Heart left ventricle (tissue), 16 donors: ENCODE data around the gene CCDC68. TPM values are rescaled to one million over a fixed set of nuclear protein-coding genes. Genes with fewer than 3 reads are reported as not detected.

Experiments used
- ATAC-seq, 4 donors: fragments of 200-7000 bp; cut with Tn5 transposase; one replicate each; pipeline ENCODE4 v1.9.1; 2020 to 2022; ENCODE audit warnings: moderate library complexity in 4 of 4, mild to moderate bottlenecking in 3 of 4, moderate number of reproducible peaks in 1 of 4
- DNase-seq, 5 donors: peaks; one replicate each; pipeline ENCODE4 v3.0.0-alpha.2; 2020
- H3K27ac ChIP-seq, 12 donors: fragments of 200-600 bp; sonication (generic) in 4 of 12; one replicate each; pipeline versions ENCODE4 v1.5.0 to v1.8.0; 2016 to 2022; ENCODE audit warnings: mild to moderate bottlenecking in 2 of 12
- H3K27me3 ChIP-seq, 9 donors: fragments of 200-600 bp; sonication (generic) in 2 of 9; one replicate each; pipeline versions ENCODE4 v1.5.1 to v1.8.0; 2016 to 2022; ENCODE audit warnings: mild to moderate bottlenecking in 3 of 9
- H3K36me3 ChIP-seq, 9 donors: fragments of 200-600 bp; sonication (generic) in 2 of 9; one replicate each; pipeline versions ENCODE4 v1.5.0 to v1.8.0; 2018 to 2022; ENCODE audit warnings: mild to moderate bottlenecking in 2 of 9
- H3K4me1 ChIP-seq, 12 donors: fragments of 200-600 bp; sonication (generic) in 4 of 12; one replicate each; pipeline versions ENCODE4 v1.5.0 to v1.8.0; 2016 to 2022; ENCODE audit warnings: mild to moderate bottlenecking in 3 of 12
- H3K4me3 ChIP-seq, 12 donors: fragments of 200-600 bp; sonication (generic) in 4 of 12; one replicate each; pipeline versions ENCODE4 v1.5.0 to v1.8.0; 2017 to 2022; ENCODE audit warnings: mild to moderate bottlenecking in 9 of 12, moderate library complexity in 4 of 12
- H3K9me3 ChIP-seq, 12 donors: fragments of 200-600 bp; sonication (generic) in 4 of 12; one replicate each; pipeline versions ENCODE4 v1.5.0 to v1.8.0; 2016 to 2022; ENCODE audit warnings: mild to moderate bottlenecking in 1 of 12
- POLR2A ChIP-seq, 2 donors: fragments of 450-650 bp; IDR thresholded peaks; one replicate each; pipeline ENCODE4 v1.6.1; 2017; ENCODE audit warnings: antibody characterized with exemption in 2 of 2, mild to moderate bottlenecking in 2 of 2, moderate library complexity in 2 of 2
- WGBS, 4 donors: extraction: QIAGEN DNeasy Blood & Tissue Kit in 2 of 4; methylation state at CpG; one replicate each; pipeline versions ENCODE4 v1.1.5 to v1.1.7; 2013 to 2018; 5-methylcytosine and 5-hydroxymethylcytosine counted together
- intact Hi-C, 10 donors: fragments of 100-400 bp; cut with DNase I; formaldehyde crosslinking; loops; one replicate each; pipeline versions ENCODE4 v1.11.1 to v1.14.2; 2022
- polyA plus RNA-seq, 2 donors: library from polyadenylated mRNA; stranded (reverse); fragments of 200-250 nt; gene quantifications; one replicate each; pipeline ENCODE4 v1.2.3, GENCODE V29; 2013
- total RNA-seq, 9 donors: library from RNA; depleted of rRNA in 2 of 9; stranded (reverse); fragments of >200 nt in 2 of 9; fragmentation: NEBNext Ultra II Directional in 3 of 9; extraction: Animal tissue kit (Norgen Biotek cat#: 25700) in 3 of 9; gene quantifications; one replicate each; pipeline versions ENCODE4 v1.1.0 to v1.2.4, GENCODE V29; 2016 to 2023
- TF ChIP-seq, protein P1 (sequence below), 12 donors: fragments of 200-600 bp; sonication (generic) in 4 of 12; IDR thresholded peaks; one replicate each; pipeline versions ENCODE4 v1.5.0 to v1.8.0; 2018 to 2022; ENCODE audit warnings: antibody characterized with exemption in 12 of 12, mild to moderate bottlenecking in 5 of 12
- donor health status: ischemic (EF 13 %, LVEDD 7.1; RV severe dilation, severe dysfunction).
- donor health status: healthy with polysubstance abuse.
- donor health status: DM: no; HTN: yes; CAD: no.
- donor health status: DM: no; HTN: no; CAD: no.
- donor health status: ischemic (EF 25% LVEDD 6.9; RV normal size, moderate dysfunction).
- donor health status: ischemic (EF 25% LVEDD 5.7; RV mildly dilated, moderate dysfunction).
- donor health status: healthy.
- donor health status: DM: yes; HTN: yes; CAD: no.
- donor health status: ischemic (EF 35%, LVEDD 5.7; RV mildly dilated, moderate dysfunction).
- donor health status: nonischemic (EF 11% LVEDD 7.7; RV severe dilation, severe dysfunction).
- donor health status: DM: yes; HTN: yes; CAD: no.
- donor health status: PGD.
- donor health status: ischemic (EF 29% LVEDD 5.4; RV normal size, mild dysfunction).
- donor health status: nonischemic (EF 23%, LVEDD 6.1; RV moderate dilation, normal function).

CCDC68 gene
- total and polyA plus RNA-seq, 11 donors = 2.0 to 11.6 (median 4.2) TPM

DNA sequence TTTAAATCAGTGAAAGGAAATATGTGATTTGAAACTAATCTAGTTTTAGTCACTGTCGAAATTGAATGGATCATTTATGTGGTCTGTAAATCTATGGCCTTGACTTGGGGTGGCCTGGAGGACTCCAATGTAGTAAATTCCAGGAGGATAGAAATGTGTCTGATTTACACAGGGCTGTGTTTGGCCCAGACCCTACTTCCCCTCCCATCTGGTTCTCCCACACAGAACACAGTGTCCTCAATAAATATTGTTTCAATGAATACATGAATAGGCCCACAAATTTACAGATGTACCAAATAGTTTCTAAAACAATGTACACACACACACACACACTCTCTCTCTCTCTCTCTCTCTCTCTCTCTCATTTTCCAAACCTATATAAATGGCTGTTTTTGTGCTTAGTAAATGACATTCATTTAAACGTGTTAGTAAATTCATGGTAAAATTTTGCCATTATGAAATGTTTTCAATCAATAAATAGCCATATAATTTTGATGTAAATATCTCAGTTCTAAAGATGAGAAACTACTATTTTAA lies 1.9 kb downstream of the CCDC68 start:
- Histone ChIP-seq H3K36me3 (no peaks in the 10 kb centered on the region), H3K27me3 (peaks cover 0 to 21% (median 0%) of the 10 kb centered on the region in 9 donors), H3K9me3 (no peaks in the 10 kb centered on the region), H3K27ac (peak overlapping the region in 5 of 12 donors; percentile 75 to 89 (median 84)), H3K4me1 (peaks cover 0 to 11% (median 2%) of the 10 kb centered on the region in 12 donors), H3K4me3 (peak overlapping the region in 8 of 12 donors; percentile 43 to 74 (median 66))
- no peak for TF ChIP-seq POLR2A (IDR thresholded peaks at IDR 0.05)
- TF ChIP-seq, protein P1, sequence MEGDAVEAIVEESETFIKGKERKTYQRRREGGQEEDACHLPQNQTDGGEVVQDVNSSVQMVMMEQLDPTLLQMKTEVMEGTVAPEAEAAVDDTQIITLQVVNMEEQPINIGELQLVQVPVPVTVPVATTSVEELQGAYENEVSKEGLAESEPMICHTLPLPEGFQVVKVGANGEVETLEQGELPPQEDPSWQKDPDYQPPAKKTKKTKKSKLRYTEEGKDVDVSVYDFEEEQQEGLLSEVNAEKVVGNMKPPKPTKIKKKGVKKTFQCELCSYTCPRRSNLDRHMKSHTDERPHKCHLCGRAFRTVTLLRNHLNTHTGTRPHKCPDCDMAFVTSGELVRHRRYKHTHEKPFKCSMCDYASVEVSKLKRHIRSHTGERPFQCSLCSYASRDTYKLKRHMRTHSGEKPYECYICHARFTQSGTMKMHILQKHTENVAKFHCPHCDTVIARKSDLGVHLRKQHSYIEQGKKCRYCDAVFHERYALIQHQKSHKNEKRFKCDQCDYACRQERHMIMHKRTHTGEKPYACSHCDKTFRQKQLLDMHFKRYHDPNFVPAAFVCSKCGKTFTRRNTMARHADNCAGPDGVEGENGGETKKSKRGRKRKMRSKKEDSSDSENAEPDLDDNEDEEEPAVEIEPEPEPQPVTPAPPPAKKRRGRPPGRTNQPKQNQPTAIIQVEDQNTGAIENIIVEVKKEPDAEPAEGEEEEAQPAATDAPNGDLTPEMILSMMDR (IDR thresholded peaks at IDR 0.05) = no peak
- intact Hi-C loops = no loop called here
- DNase-seq = no peak
- peak in 2 of 4 donors; percentile 43 to 58 for ATAC-seq
- WGBS, 4 donors = 41 to 64% (median 53%) methylated on average over 2 of the region's 2 CpGs

- TF ChIP-seq, protein P1 (IDR thresholded peaks at IDR 0.05) = no peak
- no peak for TF ChIP-seq POLR2A (IDR thresholded peaks at IDR 0.05)
- ATAC-seq (no peak), DNase-seq (no peak)
- H3K36me3 ChIP-seq = no peaks in the 10 kb centered on the region
- H3K4me1 ChIP-seq = peaks cover 0 to 11% (median 2%) of the 10 kb centered on the region in 12 donors
- H3K9me3 ChIP-seq = no peaks in the 10 kb centered on the region
- intact Hi-C loops = no loop called here
- peaks cover 0 to 21% (median 0%) of the 10 kb centered on the region in 9 donors for H3K27me3 ChIP-seq
- H3K27ac ChIP-seq = no peak overlapping the region
- no peak overlapping the region for H3K4me3 ChIP-seq
- WGBS, 4 donors = 83 to 93% (median 89%) methylated on average over 3 of the region's 3 CpGs
Measured at GRCh38 chr18:54956506-54956905, 2.8 kb downstream of the CCDC68 start.

DNA sequence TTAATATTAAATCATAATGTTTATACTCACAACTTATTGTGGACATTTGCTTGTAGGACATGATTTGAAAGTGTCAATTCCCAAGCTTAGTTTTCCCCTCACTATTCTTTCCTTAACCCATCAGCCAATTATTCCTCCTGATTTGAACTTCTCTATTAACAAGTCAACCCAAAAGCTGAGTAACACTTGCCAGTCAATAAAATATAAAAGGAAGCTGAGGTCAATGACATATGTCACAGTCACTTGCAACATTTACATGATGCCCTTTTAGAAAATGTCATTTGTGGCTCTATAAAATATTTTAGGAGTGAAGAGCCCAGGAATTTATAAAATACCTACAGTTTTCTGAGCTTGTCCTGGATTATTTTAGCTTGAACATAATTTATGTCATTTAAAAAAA lies 7.2 kb downstream of the CCDC68 start:
- Histone ChIP-seq H3K9me3 (no peaks in the 10 kb centered on the region), H3K27ac (no peak overlapping the region), H3K27me3 (no peaks in the 10 kb centered on the region), H3K4me1 (peaks cover 0 to 6% (median 3%) of the 10 kb centered on the region in 12 donors), H3K4me3 (no peak overlapping the region), H3K36me3 (no peaks in the 10 kb centered on the region)
- TF ChIP-seq, protein P1 (IDR thresholded peaks at IDR 0.05) = no peak
- TF ChIP-seq POLR2A (IDR thresholded peaks at IDR 0.05) = no peak
- DNase-seq (no peak), ATAC-seq (no peak)
- intact Hi-C loops = no loop called here

- TF ChIP-seq, protein P1 (IDR thresholded peaks at IDR 0.05) = no peak
- H3K9me3 ChIP-seq = no peaks in the 10 kb centered on the region
- no peak overlapping the region for H3K4me3 ChIP-seq
- no peak overlapping the region for H3K27ac ChIP-seq
- no peak for ATAC-seq
- WGBS, 4 donors = 89 to 97% (median 95%) methylated on average over 7 of the region's 7 CpGs
- no peaks in the 10 kb centered on the region for H3K36me3 ChIP-seq
- intact Hi-C loops = no loop called here
- H3K27me3 ChIP-seq = no peaks in the 10 kb centered on the region
- no peak for DNase-seq
- peaks cover 0 to 22% (median 15%) of the 10 kb centered on the region in 12 donors for H3K4me1 ChIP-seq
Measured at GRCh38 chr18:54950221-54950620, 9.0 kb downstream of the CCDC68 start.
